HepG2 (cell line): Measurements from ENCODE around the gene XPNPEP1. TPM values are rescaled to one million over a fixed set of nuclear protein-coding genes. Genes with fewer than 3 reads are reported as not detected.

Experiments used
- PCBP1 ChIP-seq: fragments of 200-400 bp; formaldehyde crosslinking; IDR thresholded peaks from 2 replicates; pipeline ENCODE4 v1.6.1; 2017; ENCODE audit warnings: mild to moderate bottlenecking, low read depth, low read length, borderline replicate concordance
- TBX3 ChIP-seq: fragments of 450-650 bp; IDR thresholded peaks from 2 replicates; pipeline ENCODE4 v1.6.1; 2017; ENCODE audit warnings: antibody characterized with exemption, mild to moderate bottlenecking, inconsistent platforms, borderline replicate concordance
- ZNF564 ChIP-seq: sonication (generic); formaldehyde crosslinking; IDR thresholded peaks from 2 replicates; pipeline ENCODE4 v1.8.1; 2023; ENCODE audit warnings: mild to moderate bottlenecking, missing genetic modification reagents
- polyA plus RNA-seq, 8 experiments: library from polyadenylated mRNA; depleted of rRNA in 3 of 8; stranded (reverse) in 7 of 8; unstranded in 1 of 8; fragments of >200 nt; fragmentation: Illumina TruSeq in 4 of 8; extraction: Trizol in 4 of 8; gene quantifications; 2 replicates each; pipeline versions ENCODE4 v1.2.1 to v1.2.3, GENCODE V29; 2011 to 2016; ENCODE audit warnings: low read depth in 4 of 8, missing spikeins in 1 of 8, mixed read lengths in 1 of 8; ENCODE audit not compliant: insufficient read depth in 1 of 8
- total RNA-seq, 5 experiments: library from RNA; depleted of rRNA; stranded (reverse); fragments of >200 nt; fragmentation: Illumina TruSeq; extraction: Trizol; gene quantifications; 2 replicates each; pipeline ENCODE4 v1.2.3, GENCODE V29; 2016; ENCODE audit warnings: low read depth in 1 of 5
- TF ChIP-seq, protein P1 (sequence below): IDR thresholded peaks from 2 replicates; pipeline ENCODE4 v1.4.0; 2020; ENCODE audit warnings: mild to moderate bottlenecking, missing genetic modification reagents
- TF ChIP-seq, protein P2 (sequence below): sonication (generic); formaldehyde crosslinking; IDR thresholded peaks from 2 replicates; pipeline ENCODE4 v1.4.0; 2020; ENCODE audit warnings: missing genetic modification reagents

XPNPEP1 gene
- total and polyA plus RNA-seq, 2 of the 13 experiments (the other 11 are each of a cell fraction or from before 2014, with no cell fraction given): 30.3 to 55.5 TPM

DNA sequence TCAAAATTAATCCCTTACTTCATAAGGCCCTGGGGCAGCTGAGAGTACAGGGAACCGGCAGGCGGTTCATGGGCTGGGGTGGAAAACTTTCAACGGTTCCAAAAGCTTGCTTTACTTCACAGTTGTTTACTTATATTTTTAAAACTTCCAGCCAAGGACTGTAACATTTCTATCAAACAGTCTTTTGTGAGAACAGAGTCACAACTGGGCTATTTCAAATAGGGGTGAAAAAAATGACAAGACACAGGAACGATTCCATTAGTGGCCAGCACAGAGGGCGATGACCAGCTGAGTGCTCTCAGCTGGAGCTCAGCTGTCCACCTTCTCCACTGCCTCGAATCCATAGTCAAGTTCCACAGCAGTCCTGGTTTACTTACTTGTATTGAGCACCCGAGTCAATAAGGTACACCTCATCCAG is 48.2 kb downstream of the XPNPEP1 start (continued):
- TF ChIP-seq, protein P1, sequence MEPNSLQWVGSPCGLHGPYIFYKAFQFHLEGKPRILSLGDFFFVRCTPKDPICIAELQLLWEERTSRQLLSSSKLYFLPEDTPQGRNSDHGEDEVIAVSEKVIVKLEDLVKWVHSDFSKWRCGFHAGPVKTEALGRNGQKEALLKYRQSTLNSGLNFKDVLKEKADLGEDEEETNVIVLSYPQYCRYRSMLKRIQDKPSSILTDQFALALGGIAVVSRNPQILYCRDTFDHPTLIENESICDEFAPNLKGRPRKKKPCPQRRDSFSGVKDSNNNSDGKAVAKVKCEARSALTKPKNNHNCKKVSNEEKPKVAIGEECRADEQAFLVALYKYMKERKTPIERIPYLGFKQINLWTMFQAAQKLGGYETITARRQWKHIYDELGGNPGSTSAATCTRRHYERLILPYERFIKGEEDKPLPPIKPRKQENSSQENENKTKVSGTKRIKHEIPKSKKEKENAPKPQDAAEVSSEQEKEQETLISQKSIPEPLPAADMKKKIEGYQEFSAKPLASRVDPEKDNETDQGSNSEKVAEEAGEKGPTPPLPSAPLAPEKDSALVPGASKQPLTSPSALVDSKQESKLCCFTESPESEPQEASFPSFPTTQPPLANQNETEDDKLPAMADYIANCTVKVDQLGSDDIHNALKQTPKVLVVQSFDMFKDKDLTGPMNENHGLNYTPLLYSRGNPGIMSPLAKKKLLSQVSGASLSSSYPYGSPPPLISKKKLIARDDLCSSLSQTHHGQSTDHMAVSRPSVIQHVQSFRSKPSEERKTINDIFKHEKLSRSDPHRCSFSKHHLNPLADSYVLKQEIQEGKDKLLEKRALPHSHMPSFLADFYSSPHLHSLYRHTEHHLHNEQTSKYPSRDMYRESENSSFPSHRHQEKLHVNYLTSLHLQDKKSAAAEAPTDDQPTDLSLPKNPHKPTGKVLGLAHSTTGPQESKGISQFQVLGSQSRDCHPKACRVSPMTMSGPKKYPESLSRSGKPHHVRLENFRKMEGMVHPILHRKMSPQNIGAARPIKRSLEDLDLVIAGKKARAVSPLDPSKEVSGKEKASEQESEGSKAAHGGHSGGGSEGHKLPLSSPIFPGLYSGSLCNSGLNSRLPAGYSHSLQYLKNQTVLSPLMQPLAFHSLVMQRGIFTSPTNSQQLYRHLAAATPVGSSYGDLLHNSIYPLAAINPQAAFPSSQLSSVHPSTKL (CRISPR knock-in tag): no peak
- no peak for TF ChIP-seq ZNF564 (CRISPR knock-in tag)
- no peak for TF ChIP-seq TBX3
- TF ChIP-seq, protein P2, sequence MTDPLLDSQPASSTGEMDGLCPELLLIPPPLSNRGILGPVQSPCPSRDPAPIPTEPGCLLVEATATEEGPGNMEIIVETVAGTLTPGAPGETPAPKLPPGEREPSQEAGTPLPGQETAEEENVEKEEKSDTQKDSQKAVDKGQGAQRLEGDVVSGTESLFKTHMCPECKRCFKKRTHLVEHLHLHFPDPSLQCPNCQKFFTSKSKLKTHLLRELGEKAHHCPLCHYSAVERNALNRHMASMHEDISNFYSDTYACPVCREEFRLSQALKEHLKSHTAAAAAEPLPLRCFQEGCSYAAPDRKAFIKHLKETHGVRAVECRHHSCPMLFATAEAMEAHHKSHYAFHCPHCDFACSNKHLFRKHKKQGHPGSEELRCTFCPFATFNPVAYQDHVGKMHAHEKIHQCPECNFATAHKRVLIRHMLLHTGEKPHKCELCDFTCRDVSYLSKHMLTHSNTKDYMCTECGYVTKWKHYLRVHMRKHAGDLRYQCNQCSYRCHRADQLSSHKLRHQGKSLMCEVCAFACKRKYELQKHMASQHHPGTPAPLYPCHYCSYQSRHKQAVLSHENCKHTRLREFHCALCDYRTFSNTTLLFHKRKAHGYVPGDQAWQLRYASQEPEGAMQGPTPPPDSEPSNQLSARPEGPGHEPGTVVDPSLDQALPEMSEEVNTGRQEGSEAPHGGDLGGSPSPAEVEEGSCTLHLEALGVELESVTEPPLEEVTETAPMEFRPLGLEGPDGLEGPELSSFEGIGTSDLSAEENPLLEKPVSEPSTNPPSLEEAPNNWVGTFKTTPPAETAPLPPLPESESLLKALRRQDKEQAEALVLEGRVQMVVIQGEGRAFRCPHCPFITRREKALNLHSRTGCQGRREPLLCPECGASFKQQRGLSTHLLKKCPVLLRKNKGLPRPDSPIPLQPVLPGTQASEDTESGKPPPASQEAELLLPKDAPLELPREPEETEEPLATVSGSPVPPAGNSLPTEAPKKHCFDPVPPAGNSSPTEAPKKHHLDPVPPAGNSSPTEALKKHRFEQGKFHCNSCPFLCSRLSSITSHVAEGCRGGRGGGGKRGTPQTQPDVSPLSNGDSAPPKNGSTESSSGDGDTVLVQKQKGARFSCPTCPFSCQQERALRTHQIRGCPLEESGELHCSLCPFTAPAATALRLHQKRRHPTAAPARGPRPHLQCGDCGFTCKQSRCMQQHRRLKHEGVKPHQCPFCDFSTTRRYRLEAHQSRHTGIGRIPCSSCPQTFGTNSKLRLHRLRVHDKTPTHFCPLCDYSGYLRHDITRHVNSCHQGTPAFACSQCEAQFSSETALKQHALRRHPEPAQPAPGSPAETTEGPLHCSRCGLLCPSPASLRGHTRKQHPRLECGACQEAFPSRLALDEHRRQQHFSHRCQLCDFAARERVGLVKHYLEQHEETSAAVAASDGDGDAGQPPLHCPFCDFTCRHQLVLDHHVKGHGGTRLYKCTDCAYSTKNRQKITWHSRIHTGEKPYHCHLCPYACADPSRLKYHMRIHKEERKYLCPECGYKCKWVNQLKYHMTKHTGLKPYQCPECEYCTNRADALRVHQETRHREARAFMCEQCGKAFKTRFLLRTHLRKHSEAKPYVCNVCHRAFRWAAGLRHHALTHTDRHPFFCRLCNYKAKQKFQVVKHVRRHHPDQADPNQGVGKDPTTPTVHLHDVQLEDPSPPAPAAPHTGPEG (CRISPR knock-in tag): no peak
- no peak for TF ChIP-seq PCBP1
